Mesodermal cell (in vitro differentiated cells): Measurements from ENCODE around the gene SRPK3.

Experiments
- H3K27ac ChIP-seq: 2 replicates; pipeline ENCODE4 v1.7.0; 2013; ENCODE audit warnings: mild to moderate bottlenecking, low read depth, low read length, moderate library complexity; ENCODE audit not compliant: severe bottlenecking
- H3K36me3 ChIP-seq: 2 replicates; pipeline ENCODE4 v1.7.1; 2013; ENCODE audit warnings: mild to moderate bottlenecking, low read length, moderate library complexity; ENCODE audit not compliant: control insufficient read depth, insufficient read depth
- H3K4me1 ChIP-seq: one replicate; pipeline ENCODE4 v1.7.1; 2013; ENCODE audit warnings: mild to moderate bottlenecking, low read length; ENCODE audit not compliant: insufficient read depth, control insufficient read depth, poor library complexity, severe bottlenecking
- H3K4me3 ChIP-seq: 2 replicates; pipeline ENCODE4 v1.7.0; 2013; ENCODE audit warnings: low read length, control low read depth, mild to moderate bottlenecking; ENCODE audit not compliant: insufficient read depth, poor library complexity, severe bottlenecking; ENCODE audit errors: extremely low read depth
- H3K9me3 ChIP-seq: 2 replicates; pipeline ENCODE4 v1.7.1; 2013; ENCODE audit warnings: mild to moderate bottlenecking, low read length, moderate library complexity; ENCODE audit not compliant: control insufficient read depth
- WGBS, 2 experiments: methylation state at CpG; one replicate each; pipeline ENCODE4 v1.1.5; 2013; ENCODE audit warnings: missing lambda C conversion rate in 2 of 2; ENCODE audit not compliant: insufficient coverage in 2 of 2; 5-methylcytosine and 5-hydroxymethylcytosine counted together

Gene SRPK3

DNA sequence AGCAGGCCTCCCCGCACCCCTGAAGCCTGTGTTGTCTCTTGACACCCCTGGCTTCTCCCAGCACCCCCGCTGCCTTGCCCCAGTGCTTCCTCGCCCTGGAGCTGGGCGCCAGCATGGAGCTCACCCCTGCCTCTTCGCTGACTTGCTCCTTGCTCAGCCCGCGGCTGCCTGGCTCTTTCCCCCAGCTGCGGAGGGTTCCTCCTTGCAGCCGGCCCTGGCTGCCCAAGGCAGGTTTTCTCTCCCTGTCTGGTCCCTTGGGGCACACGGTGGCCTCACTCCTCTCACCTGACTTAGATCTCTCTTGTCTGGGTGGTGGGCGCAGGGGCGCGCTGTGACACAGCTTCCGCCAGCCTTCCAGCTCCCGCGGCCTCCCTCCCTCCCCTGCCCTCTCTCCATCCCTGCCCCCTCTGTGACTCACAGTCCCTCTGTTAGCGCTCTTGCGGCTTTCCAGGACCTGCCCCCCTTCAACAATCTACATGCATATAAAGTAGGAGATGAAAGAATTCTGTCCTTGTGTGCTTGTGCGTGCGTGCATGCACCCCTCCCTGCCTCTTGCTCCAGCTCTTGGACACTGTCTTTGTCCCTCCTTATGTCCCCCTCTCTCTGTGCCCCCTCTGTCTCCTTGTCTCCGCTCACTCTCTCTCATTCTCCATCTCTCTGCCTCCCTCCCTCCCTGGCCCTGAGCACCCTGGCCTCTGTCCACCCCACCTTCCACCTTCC is 14.6 kb upstream of the SRPK3 start:
- Histone ChIP-seq H3K4me1 (peaks cover 7% of the 10 kb centered on the region), H3K36me3 (no peaks in the 10 kb centered on the region), H3K9me3 (no peaks in the 10 kb centered on the region), H3K4me3 (peak overlapping the region; percentile 18), H3K27ac (peak overlapping the region; percentile 71)
- WGBS, 2 experiments: 31 to 34% methylated on average over 5 of the region's 21 CpGs

GRCh38 chrX:153766871-153767673 is 13.8 kb upstream of the SRPK3 start:
- no peak overlapping the region for H3K4me3 ChIP-seq
- no peak overlapping the region for H3K27ac ChIP-seq
- no peaks in the 10 kb centered on the region for H3K36me3 ChIP-seq
- no peaks in the 10 kb centered on the region for H3K9me3 ChIP-seq
- peaks cover 7% of the 10 kb centered on the region for H3K4me1 ChIP-seq
- WGBS, 2 experiments: 88 to 94% methylated on average over 18 to 31 of the region's 56 CpGs

GRCh38 chrX:153767674-153768055 is 13.2 kb upstream of the SRPK3 start:
- H3K4me3 ChIP-seq: no peak overlapping the region
- WGBS, 2 experiments: 96 to 99% methylated on average over 20 of the region's 20 CpGs
- H3K36me3 ChIP-seq: no peaks in the 10 kb centered on the region
- H3K4me1 ChIP-seq: peaks cover 7% of the 10 kb centered on the region
- H3K9me3 ChIP-seq: no peaks in the 10 kb centered on the region
- no peak overlapping the region for H3K27ac ChIP-seq

DNA sequence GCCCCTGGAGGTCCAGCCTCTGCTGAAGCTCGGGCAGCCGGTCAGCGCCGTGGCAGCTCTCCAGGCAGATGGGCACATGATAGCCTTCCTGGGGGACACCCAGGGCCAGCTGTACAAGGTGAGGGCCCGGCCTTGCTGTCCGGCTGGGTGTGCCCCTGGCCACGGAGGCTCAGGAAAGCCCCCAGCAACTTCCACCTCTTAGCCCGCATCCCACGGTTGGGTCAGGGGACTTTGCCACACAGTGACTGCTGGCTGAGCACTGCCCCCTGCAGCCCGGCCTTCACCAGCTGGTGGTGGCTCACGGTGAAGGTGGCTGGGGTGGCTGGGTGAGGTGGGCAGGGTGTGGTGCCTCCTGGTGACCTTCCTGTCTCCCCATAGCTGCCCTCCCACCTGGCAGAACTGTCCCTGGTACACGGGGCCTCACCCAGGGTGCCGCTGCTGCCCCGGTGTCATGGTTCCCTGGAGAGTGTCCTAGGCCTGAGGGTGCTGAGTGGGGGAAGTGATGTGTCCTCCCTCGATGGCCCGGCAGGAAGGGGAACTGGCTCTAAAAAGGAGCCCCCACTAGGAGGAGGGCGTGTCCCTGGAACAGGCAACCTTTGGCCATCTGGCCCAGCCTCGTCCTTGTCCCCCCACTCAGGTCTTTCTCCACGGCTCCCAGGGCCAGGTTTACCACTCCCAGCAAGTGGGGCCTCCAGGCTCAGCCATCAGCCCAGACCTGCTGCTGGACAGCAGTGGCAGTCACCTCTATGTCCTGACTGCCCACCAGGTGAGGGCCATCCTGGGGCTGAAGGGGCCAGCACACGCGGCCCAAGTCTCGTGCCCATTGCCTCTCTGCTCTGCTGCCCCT is 12.3 kb upstream of the SRPK3 start:
- Histone ChIP-seq H3K36me3 (no peaks in the 10 kb centered on the region), H3K4me3 (no peak overlapping the region), H3K9me3 (no peaks in the 10 kb centered on the region), H3K4me1 (peaks cover 7% of the 10 kb centered on the region), H3K27ac (no peak overlapping the region)
- 88 to 92% methylated on average over 6 to 8 of the region's 22 CpGs for WGBS, 2 experiments

- WGBS, 2 experiments: 96 to 98% methylated on average over 5 to 16 of the region's 23 CpGs
- H3K4me1 ChIP-seq: peaks cover 7% of the 10 kb centered on the region
Measured at GRCh38 chrX:153769158-153769864, 11.5 kb upstream of the SRPK3 start.

GRCh38 chrX:153769865-153770600 is 10.8 kb upstream of the SRPK3 start:
- 74 to 97% methylated on average over 3 to 9 of the region's 25 CpGs for WGBS, 2 experiments
- peaks cover under 1% of the 10 kb centered on the region for H3K4me1 ChIP-seq
- no peak overlapping the region for H3K4me3 ChIP-seq
- H3K27ac ChIP-seq: no peak overlapping the region
- no peaks in the 10 kb centered on the region for H3K9me3 ChIP-seq
- no peaks in the 10 kb centered on the region for H3K36me3 ChIP-seq

More at GRCh38 chrX:153769158-153769864, 11.5 kb upstream of the SRPK3 start:
- no peak overlapping the region for H3K27ac ChIP-seq
- H3K36me3 ChIP-seq: no peaks in the 10 kb centered on the region
- H3K9me3 ChIP-seq: no peaks in the 10 kb centered on the region
- H3K4me3 ChIP-seq: no peak overlapping the region

DNA sequence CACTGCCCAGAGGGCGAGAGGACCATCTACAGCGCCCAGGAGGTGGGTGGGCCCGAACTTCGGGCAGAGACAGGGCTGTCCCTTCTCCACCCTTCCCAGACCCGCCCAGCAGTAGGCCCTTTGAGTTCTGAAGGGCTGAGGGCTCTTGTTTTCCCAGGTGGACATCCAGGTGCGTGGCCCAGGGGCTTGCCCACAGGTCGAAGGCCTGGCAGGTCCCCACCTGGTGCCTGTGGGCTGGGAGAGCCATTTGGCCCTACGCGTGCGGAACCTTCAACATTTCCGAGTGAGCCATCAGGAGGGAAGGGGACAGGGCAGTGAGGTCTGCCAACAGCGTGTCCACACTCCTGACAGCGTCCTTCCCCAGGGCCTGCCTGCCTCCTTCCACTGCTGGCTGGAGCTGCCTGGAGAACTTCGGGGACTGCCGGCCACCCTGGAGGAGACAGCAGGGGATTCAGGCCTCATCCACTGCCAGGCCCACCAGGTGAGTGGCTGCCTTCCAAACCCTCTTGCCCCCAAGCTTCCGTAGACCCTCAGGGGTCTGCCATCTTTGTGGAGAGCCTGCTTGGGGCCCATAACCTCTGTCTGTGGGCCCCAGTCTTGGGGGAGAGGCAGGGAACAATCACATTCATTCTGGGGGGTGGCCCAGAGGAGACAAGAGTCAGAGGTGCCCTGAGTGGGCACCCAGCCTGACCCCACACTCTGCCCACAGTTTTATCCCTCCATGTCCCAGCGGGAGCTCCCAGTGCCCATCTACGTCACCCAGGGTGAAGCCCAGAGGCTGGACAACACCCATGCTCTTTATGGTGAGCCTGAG is 10.0 kb upstream of the SRPK3 start:
- H3K27ac ChIP-seq: no peak overlapping the region
- 78 to 94% methylated on average over 8 to 13 of the region's 18 CpGs for WGBS, 2 experiments
- no peaks in the 10 kb centered on the region for H3K36me3 ChIP-seq

GRCh38 chrX:153771415-153772315 is 9.2 kb upstream of the SRPK3 start:
- H3K36me3 ChIP-seq: no peaks in the 10 kb centered on the region
- WGBS, 2 experiments: 90 to 93% methylated on average over 19 to 25 of the region's 37 CpGs
- no peaks in the 10 kb centered on the region for H3K9me3 ChIP-seq
- H3K4me3 ChIP-seq: no peak overlapping the region
- H3K4me1 ChIP-seq: no peaks in the 10 kb centered on the region
- no peak overlapping the region for H3K27ac ChIP-seq

More for the DNA sequence above, 10.0 kb upstream of the SRPK3 start:
- Histone ChIP-seq H3K4me3 (no peak overlapping the region), H3K9me3 (no peaks in the 10 kb centered on the region), H3K4me1 (no peaks in the 10 kb centered on the region)
